ENCODE measurements around the gene OPA3.

- TF ChIP-seq EZH2 (IDR thresholded peaks at IDR 0.05; ENCODE audit: borderline replicate concordance, low read depth, low read length, severe bottlenecking) (no peak), CTCF (IDR thresholded peaks at IDR 0.05; ENCODE audit: borderline replicate concordance, extremely low read depth, low read length, poor library complexity, severe bottlenecking) (no peak)
Measured at GRCh38 chr19:45613926-45614725, 29.5 kb upstream of the OPA3 start.

All from DND-41 (cell line).